ENCODE measurements around the gene HMCN2. TPM values are rescaled to one million over a fixed set of nuclear protein-coding genes. Genes with fewer than 3 reads are reported as not detected.

The HMCN2 gene
- total and polyA plus RNA-seq, 2 donors (not counting 3 experiments of a cell fraction or from before 2014, with no cell fraction given), result 0.04 to 0.24 TPM

DNA sequence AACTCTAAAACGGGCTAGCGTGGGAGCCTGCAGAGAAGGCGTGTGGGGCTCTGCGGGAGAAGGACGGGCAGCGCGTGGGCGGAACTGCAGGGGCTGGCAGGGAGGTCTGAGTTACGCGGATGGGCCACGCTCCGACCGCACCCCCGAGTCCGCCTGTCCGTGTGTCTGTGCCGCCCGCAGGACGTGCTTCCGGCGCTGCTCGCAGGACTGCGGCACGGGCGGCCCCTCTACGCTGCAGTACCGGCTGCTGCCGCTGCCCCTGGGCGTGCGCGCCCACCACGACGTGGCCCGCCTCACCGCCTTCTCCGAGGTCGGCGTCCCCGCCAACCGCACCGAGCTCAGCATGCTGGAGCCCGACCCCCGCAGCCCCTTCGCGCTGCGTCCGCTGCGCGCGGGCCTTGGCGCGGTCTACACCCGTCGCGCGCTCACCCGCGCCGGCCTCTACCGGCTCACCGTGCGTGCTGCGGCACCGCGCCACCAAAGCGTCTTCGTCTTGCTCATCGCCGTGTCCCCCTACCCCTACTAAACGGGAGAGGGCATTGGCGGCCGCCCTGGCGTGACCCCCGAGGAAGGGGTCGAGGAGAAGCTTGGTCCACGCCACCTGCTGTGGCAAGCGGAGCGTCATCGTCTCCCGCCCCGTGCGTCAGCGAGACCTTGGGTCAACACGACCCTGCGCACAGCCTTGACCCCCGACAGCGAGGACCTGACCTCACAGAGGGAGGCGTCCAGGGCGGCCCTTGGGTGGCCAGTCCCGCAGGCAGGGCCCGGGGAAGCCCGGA, 167.8 kb downstream of the HMCN2 start:
- BruUV-seq (replicated peaks), result no TSS peak

More for the DNA sequence above, 167.8 kb downstream of the HMCN2 start:
- Histone ChIP-seq H3K27me3 (ENCODE audit: control insufficient read depth in 2 of 2, insufficient read depth in 2 of 2, low read length in 2 of 2) (peaks cover 0 to 3% of the 10 kb centered on the region in 2 experiments), H4K20me1 (replicated peaks; ENCODE audit: control insufficient read depth, extremely low read depth, insufficient read depth, low read length) (no peaks in the 10 kb centered on the region), H3K9ac (replicated peaks; ENCODE audit: extremely low read depth, insufficient read depth, low read length) (no peak overlapping the region), H3K4me1 (ENCODE audit: control insufficient read depth, extremely low read depth, insufficient read depth, low read length) (peaks cover 3% of the 10 kb centered on the region), H3K79me2 (ENCODE audit: control insufficient read depth, insufficient read depth, low read length) (no peaks in the 10 kb centered on the region), H3K4me2 (ENCODE audit: insufficient read depth, low read length) (peak overlapping the region; percentile 38), H3K27ac (ENCODE audit: insufficient read depth, low read depth, low read length) (no peak overlapping the region), H3K4me3 (replicated peaks in 1 of 3; ENCODE audit: insufficient read depth in 1 of 3, low read depth in 1 of 3, low read length in 3 of 3) (peak overlapping the region in 1 of 3 experiments; percentile 3), H2AFZ (ENCODE audit: low read depth, low read length) (peak overlapping the region; percentile 63), H3K9me1 (replicated peaks; ENCODE audit: control insufficient read depth, extremely low read depth, insufficient read depth, low read length) (no peaks in the 10 kb centered on the region), H3K9me3 (replicated peaks; ENCODE audit: control insufficient read depth, insufficient read depth, low read length) (no peaks in the 10 kb centered on the region), H3K36me3 (ENCODE audit: control insufficient read depth in 2 of 2, extremely low read depth in 1 of 2, insufficient read depth in 2 of 2, low read length in 2 of 2) (no peaks in the 10 kb centered on the region)
- CTCF ChIA-PET, result interaction anchor here (1.0 kb wide), 1 partner anchor 20 kb away, joined by 6 read pairs; no protein-coding TSS in a partner anchor
- FAIRE-seq (peak; percentile 87), DNase-seq (ENCODE audit: low read depth, low spot score) (peak; percentile 43)
- intact Hi-C loops (cut with micrococcal nuclease) (no loop called here), dilution Hi-C loops (cut with MboI; ENCODE audit: extremely low pct_ligation_motif_present, low sequenced_read_pairs) (no loop called here)
- TF ChIP-seq GATA2 (IDR thresholded peaks at IDR 0.05; ENCODE audit: insufficient read depth, insufficient read length, low read depth, low read length) (no peak), MYC (IDR thresholded peaks at IDR 0.05; ENCODE audit: low read depth, low read length) (no peak), EZH2 (IDR thresholded peaks at IDR 0.05; ENCODE audit: borderline replicate concordance, low read depth, low read length, severe bottlenecking) (peak; percentile 82), FOS (IDR thresholded peaks at IDR 0.05; ENCODE audit: borderline replicate concordance, insufficient read depth, low read length) (no peak), JUN (IDR thresholded peaks at IDR 0.05; ENCODE audit: borderline replicate concordance, insufficient read depth, insufficient read length, low read depth) (no peak), POLR2A (IDR thresholded peaks at IDR 0.05; ENCODE audit: low read depth, low read length) (no peak), POLR2AphosphoS5 (IDR thresholded peaks at IDR 0.05; ENCODE audit: insufficient read depth, low read depth, low read length) (no peak)
- TF ChIP-seq, protein P1, sequence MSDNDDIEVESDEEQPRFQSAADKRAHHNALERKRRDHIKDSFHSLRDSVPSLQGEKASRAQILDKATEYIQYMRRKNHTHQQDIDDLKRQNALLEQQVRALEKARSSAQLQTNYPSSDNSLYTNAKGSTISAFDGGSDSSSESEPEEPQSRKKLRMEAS (IDR thresholded peaks at IDR 0.05; ENCODE audit: insufficient read depth, insufficient read length), result no peak
- TF ChIP-seq, protein P2, sequence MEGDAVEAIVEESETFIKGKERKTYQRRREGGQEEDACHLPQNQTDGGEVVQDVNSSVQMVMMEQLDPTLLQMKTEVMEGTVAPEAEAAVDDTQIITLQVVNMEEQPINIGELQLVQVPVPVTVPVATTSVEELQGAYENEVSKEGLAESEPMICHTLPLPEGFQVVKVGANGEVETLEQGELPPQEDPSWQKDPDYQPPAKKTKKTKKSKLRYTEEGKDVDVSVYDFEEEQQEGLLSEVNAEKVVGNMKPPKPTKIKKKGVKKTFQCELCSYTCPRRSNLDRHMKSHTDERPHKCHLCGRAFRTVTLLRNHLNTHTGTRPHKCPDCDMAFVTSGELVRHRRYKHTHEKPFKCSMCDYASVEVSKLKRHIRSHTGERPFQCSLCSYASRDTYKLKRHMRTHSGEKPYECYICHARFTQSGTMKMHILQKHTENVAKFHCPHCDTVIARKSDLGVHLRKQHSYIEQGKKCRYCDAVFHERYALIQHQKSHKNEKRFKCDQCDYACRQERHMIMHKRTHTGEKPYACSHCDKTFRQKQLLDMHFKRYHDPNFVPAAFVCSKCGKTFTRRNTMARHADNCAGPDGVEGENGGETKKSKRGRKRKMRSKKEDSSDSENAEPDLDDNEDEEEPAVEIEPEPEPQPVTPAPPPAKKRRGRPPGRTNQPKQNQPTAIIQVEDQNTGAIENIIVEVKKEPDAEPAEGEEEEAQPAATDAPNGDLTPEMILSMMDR (IDR thresholded peaks at IDR 0.05; ENCODE audit: extremely low read depth in 1 of 2, insufficient read depth in 1 of 2, low read depth in 1 of 2, low read length in 2 of 2), result peak; percentile 62 to 74
- POLR2A ChIA-PET, result no interaction called here
